Common myeloid progenitor, CD34-positive (primary cell): Measurements from ENCODE around the gene DDI1.

Experiments
- CTCF ChIA-PET: fragments of 350-600 bp; sonication (Branson Sonifier 250); formaldehyde crosslinking; loops from one replicate; lab custom pipeline; 2021; ENCODE audit warnings: antibody characterized with exemption; lab: Charles Lee
- POLR2A ChIA-PET: fragments of 350-600 bp; sonication (Branson Sonifier 250); formaldehyde crosslinking; loops from one replicate; lab custom pipeline; 2021; ENCODE audit warnings: antibody characterized with exemption; lab: Charles Lee
- DNase-seq, 3 donors: peaks; one replicate each; pipeline versions ENCODE4 v3.0.0 to v3.0.0-alpha.2; 2013
- H3K27ac ChIP-seq, 2 experiments: 1 replicate in 1 of 2; 2 replicates in 1 of 2; pipeline ENCODE4 v1.7.0; 2013; ENCODE audit warnings: inconsistent platforms in 2 of 2, low read length in 2 of 2, mild to moderate bottlenecking in 2 of 2, low read depth in 1 of 2, moderate library complexity in 1 of 2; ENCODE audit not compliant: severe bottlenecking in 2 of 2, insufficient read depth in 1 of 2, poor library complexity in 1 of 2
- H3K27me3 ChIP-seq, 5 experiments: replicated peaks in 2 of 5; 1 replicate in 3 of 5; 2 replicates in 2 of 5; pipeline versions ENCODE4 v1.6.1 to v1.7.0; 2013; ENCODE audit warnings: low read length in 4 of 5, mild to moderate bottlenecking in 2 of 5, moderate library complexity in 2 of 5, inconsistent platforms in 1 of 5; ENCODE audit not compliant: insufficient read depth in 5 of 5, control insufficient read depth in 4 of 5
- H3K36me3 ChIP-seq, 4 experiments: 1 replicate in 2 of 4; 2 replicates in 2 of 4; pipeline versions ENCODE4 v1.6.1 to v1.7.0; 2013; ENCODE audit warnings: low read length in 3 of 4, control low read depth in 1 of 4, mild to moderate bottlenecking in 1 of 4; ENCODE audit not compliant: control insufficient read depth in 4 of 4, insufficient read depth in 4 of 4
- H3K4me1 ChIP-seq, 4 experiments: 1 replicate in 3 of 4; 2 replicates in 1 of 4; pipeline versions ENCODE4 v1.6.1 to v1.7.1; 2013; ENCODE audit warnings: low read length in 3 of 4, mild to moderate bottlenecking in 3 of 4, control low read depth in 1 of 4, inconsistent platforms in 1 of 4, moderate library complexity in 1 of 4; ENCODE audit not compliant: control insufficient read depth in 4 of 4, insufficient read depth in 4 of 4; ENCODE audit errors: control extremely low read depth in 1 of 4
- H3K4me3 ChIP-seq, 7 experiments: 1 replicate in 4 of 7; 2 replicates in 3 of 7; pipeline versions ENCODE4 v1.5.1 to v1.7.0; 2013; ENCODE audit warnings: mild to moderate bottlenecking in 7 of 7, low read length in 6 of 7, moderate library complexity in 6 of 7, inconsistent platforms in 2 of 7, low read depth in 2 of 7, control low read depth in 1 of 7; ENCODE audit not compliant: insufficient read depth in 4 of 7, control insufficient read depth in 1 of 7; ENCODE audit errors: extremely low read depth in 1 of 7
- H3K9me3 ChIP-seq, 5 experiments: 1 replicate in 4 of 5; 2 replicates in 1 of 5; pipeline versions ENCODE4 v1.6.1 to v1.7.1; 2013; ENCODE audit warnings: low read length in 4 of 5, mild to moderate bottlenecking in 2 of 5, inconsistent platforms in 1 of 5, low read depth in 1 of 5, moderate library complexity in 1 of 5; ENCODE audit not compliant: control insufficient read depth in 4 of 5, insufficient read depth in 2 of 5; ENCODE audit errors: control extremely low read depth in 1 of 5
- WGBS: methylation state at CpG from one replicate; pipeline ENCODE4 v1.1.5; 2013; ENCODE audit not compliant: insufficient coverage; 5-methylcytosine and 5-hydroxymethylcytosine counted together

The DDI1 gene

GRCh38 chr11:104011044-104011443 is 25.4 kb upstream of the DDI1 start:
- no peak overlapping the region for H3K4me3 ChIP-seq
- H3K27ac ChIP-seq: no peak overlapping the region
- CTCF ChIA-PET: no interaction called here
- H3K27me3 ChIP-seq: no peaks in the 10 kb centered on the region
- H3K4me1 ChIP-seq: no peaks in the 10 kb centered on the region
- H3K36me3 ChIP-seq: no peaks in the 10 kb centered on the region
- no peaks in the 10 kb centered on the region for H3K9me3 ChIP-seq
- no peak for DNase-seq
- WGBS: no CpG with 5 or more reads among the region's 2 CpGs
- POLR2A ChIA-PET: no interaction called here

DNA sequence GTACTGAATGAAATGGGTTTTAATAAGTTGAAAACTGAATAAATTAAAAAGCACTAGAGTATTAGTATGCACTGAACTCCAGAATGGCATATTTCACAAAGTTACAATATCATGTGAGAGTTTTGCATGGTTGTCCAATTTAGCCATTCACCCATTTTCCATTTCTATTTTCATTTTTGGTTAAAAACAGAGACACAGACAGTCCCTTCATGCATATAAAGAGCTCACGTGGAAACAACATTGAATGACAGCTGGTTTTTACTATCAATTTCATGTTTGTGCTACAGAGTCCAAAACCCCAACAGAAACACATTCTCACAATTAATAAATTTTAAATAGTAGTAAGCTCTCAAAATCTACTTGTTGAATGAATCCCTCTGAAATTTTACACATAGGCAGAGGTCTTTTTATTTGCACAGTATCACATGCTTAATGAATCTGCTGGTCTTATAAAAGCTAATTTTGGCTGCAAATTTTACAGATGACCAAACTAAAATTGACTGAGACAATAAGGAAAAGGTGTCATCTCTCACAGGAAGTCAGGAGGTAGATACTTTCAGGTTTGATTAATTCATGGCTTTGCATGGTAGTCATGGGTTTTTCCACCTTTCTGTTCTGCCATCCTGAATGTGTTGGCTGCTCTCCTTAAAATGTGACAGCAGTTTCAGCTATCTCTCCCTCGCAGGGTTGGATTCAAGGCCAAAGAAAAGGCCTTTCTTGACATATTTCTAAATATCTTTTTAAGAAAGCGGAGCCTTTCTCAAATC is 20.6 kb upstream of the DDI1 start:
- Histone ChIP-seq H3K27ac (no peak overlapping the region), H3K36me3 (no peaks in the 10 kb centered on the region), H3K4me1 (no peaks in the 10 kb centered on the region), H3K27me3 (no peaks in the 10 kb centered on the region), H3K4me3 (no peak overlapping the region), H3K9me3 (no peaks in the 10 kb centered on the region)
- DNase-seq: no peak
- ChIA-PET CTCF (no interaction called here), POLR2A (no interaction called here)
- 92% methylated on average over 3 of the region's 3 CpGs for WGBS

DNA sequence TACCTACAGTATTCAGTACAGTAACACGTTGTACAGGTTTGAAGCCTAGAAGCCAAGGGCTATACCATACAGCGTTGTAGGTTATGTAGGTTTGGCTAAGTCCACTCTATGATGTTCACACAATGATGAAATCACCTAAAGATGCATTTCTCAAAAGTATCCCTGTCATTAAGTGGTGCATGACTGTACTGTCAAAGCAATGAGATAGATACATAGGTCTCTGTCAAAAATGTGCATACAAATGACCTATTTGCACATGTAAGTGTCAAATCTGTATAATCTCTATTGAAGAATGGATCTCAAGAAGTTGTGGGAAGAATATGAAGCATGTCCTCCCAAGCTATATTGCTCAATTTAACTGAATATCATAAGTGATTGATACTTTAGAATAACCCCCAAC is 11.9 kb upstream of the DDI1 start:
- no peaks in the 10 kb centered on the region for H3K27me3 ChIP-seq
- POLR2A ChIA-PET: no interaction called here
- no peaks in the 10 kb centered on the region for H3K4me1 ChIP-seq
- peaks cover 0 to 2% (median 0%) of the 10 kb centered on the region in 4 experiments for H3K36me3 ChIP-seq
- H3K4me3 ChIP-seq: no peak overlapping the region
- CTCF ChIA-PET: no interaction called here
- no peaks in the 10 kb centered on the region for H3K9me3 ChIP-seq
- WGBS: 100% methylated on average over 2 of the region's 2 CpGs
- no peak overlapping the region for H3K27ac ChIP-seq
- no peak for DNase-seq

GRCh38 chr11:104028476-104029263 is 7.8 kb upstream of the DDI1 start:
- Histone ChIP-seq H3K4me3 (no peak overlapping the region), H3K27ac (no peak overlapping the region), H3K27me3 (no peaks in the 10 kb centered on the region), H3K9me3 (peaks cover 0 to 7% (median 0%) of the 10 kb centered on the region in 5 experiments), H3K4me1 (no peaks in the 10 kb centered on the region), H3K36me3 (peaks cover 0 to 2% (median 0%) of the 10 kb centered on the region in 4 experiments)
- DNase-seq: no peak
- CTCF ChIA-PET: no interaction called here
- POLR2A ChIA-PET: no interaction called here
- no CpG with 5 or more reads among the region's 3 CpGs for WGBS

GRCh38 chr11:104033134-104033533 is 3.3 kb upstream of the DDI1 start:
- H3K36me3 ChIP-seq: peaks cover 0 to 2% (median under 1%) of the 10 kb centered on the region in 4 experiments
- ChIA-PET CTCF (no interaction called here), POLR2A (no interaction called here)
- H3K4me1 ChIP-seq: no peaks in the 10 kb centered on the region
- H3K27me3 ChIP-seq: no peaks in the 10 kb centered on the region
- no peak for DNase-seq
- H3K27ac ChIP-seq: no peak overlapping the region
- peaks cover 0 to 19% (median 0%) of the 10 kb centered on the region in 5 experiments for H3K9me3 ChIP-seq
- H3K4me3 ChIP-seq: no peak overlapping the region

- peaks cover 0 to 2% (median under 1%) of the 10 kb centered on the region in 4 experiments for H3K36me3 ChIP-seq
- H3K4me1 ChIP-seq: no peaks in the 10 kb centered on the region
- no peak overlapping the region for H3K4me3 ChIP-seq
- ChIA-PET CTCF (no interaction called here), POLR2A (no interaction called here)
- H3K9me3 ChIP-seq: peaks cover 0 to 19% (median 0%) of the 10 kb centered on the region in 5 experiments
- DNase-seq: no peak
- no CpG with 5 or more reads among the region's 1 CpG for WGBS
- no peaks in the 10 kb centered on the region for H3K27me3 ChIP-seq
- no peak overlapping the region for H3K27ac ChIP-seq
Observed at GRCh38 chr11:104033561-104033960, 2.9 kb upstream of the DDI1 start.

DNA sequence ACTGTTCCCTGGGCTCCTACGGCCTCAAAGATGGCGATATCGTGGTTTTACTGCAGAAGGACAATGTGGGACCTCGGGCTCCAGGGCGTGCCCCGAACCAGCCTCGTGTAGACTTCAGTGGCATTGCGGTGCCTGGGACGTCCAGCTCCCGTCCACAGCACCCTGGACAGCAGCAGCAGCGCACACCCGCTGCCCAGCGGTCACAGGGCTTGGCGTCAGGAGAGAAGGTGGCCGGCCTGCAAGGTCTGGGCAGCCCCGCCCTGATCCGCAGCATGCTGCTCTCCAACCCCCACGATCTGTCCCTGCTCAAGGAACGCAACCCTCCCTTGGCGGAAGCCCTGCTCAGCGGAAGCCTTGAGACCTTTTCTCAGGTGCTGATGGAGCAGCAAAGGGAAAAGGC is 555 bp downstream of the DDI1 start:
- no peak overlapping the region for H3K4me3 ChIP-seq
- peaks cover 0 to 12% (median 0%) of the 10 kb centered on the region in 5 experiments for H3K9me3 ChIP-seq
- no peaks in the 10 kb centered on the region for H3K27me3 ChIP-seq
- ChIA-PET POLR2A (no interaction called here), CTCF (interaction anchor here (0.6 kb wide), 1 partner anchor 557 kb away, joined by 3 read pairs; no protein-coding TSS in a partner anchor)
- peaks cover 0 to 2% (median under 1%) of the 10 kb centered on the region in 4 experiments for H3K36me3 ChIP-seq
- H3K27ac ChIP-seq: no peak overlapping the region
- DNase-seq: no peak
- whole genome bisulfite sequencing: 98% methylated on average over 15 of the region's 21 CpGs
- H3K4me1 ChIP-seq: no peaks in the 10 kb centered on the region
